IMR-90 (cell line): ENCODE data around the gene TMEM231. TPM values are rescaled to one million over a fixed set of nuclear protein-coding genes. Genes with fewer than 3 reads are reported as not detected.
"Not testable (repeated sequence)": the region's sequence is repeated elsewhere in the genome, so short reads cannot be mapped to it uniquely, and the experiment has no call there.

Experiments
- ATAC-seq: fragments of 200-7000 bp; cut with Tn5 transposase; 2 replicates; pipeline ENCODE4 v1.9.1; 2020; ENCODE audit warnings: low read depth, mild to moderate bottlenecking, moderate library complexity
- BruUV-seq: library from RNA; stranded (reverse); fragments of 400-500 nt; replicated peaks from 2 replicates; lab custom pipeline; 2021; lab: Mats Ljungman, UMichigan
- CTCF ChIA-PET: fragments of 300-600 bp; formaldehyde crosslinking; extraction: SDS; loops from one replicate; lab custom pipeline; 2021; ENCODE audit warnings: antibody characterized with exemption; lab: Yijun Ruan, JAX
- POLR2A ChIA-PET: fragments of 300-600 bp; sonication (Branson Sonifier 250); formaldehyde crosslinking; loops from one replicate; lab custom pipeline; 2022; ENCODE audit warnings: antibody characterized with exemption; ENCODE audit not compliant: unreplicated experiment; lab: Charles Lee
- DNase-seq: peaks from one replicate; pipeline ENCODE4 v3.0.0; 2013
- H2AFZ ChIP-seq: replicated peaks from 2 replicates; pipeline ENCODE3; 2013; ENCODE audit warnings: low read length, mild to moderate bottlenecking; ENCODE audit not compliant: poor library complexity
- H2AK5ac ChIP-seq: 2 replicates; pipeline ENCODE4 v1.6.1; 2013; ENCODE audit warnings: low read depth, low read length, inconsistent platforms
- H2AK9ac ChIP-seq: replicated peaks from 2 replicates; pipeline ENCODE3; 2013; ENCODE audit warnings: mild to moderate bottlenecking, low read depth, low read length, moderate library complexity; ENCODE audit not compliant: poor library complexity
- H2BK120ac ChIP-seq: 2 replicates; pipeline ENCODE4 v1.6.1; 2013; ENCODE audit warnings: low read depth, low read length, inconsistent platforms
- H2BK15ac ChIP-seq: 3 replicates; pipeline ENCODE4 v1.6.1; 2013; ENCODE audit warnings: low read depth, low read length, inconsistent platforms
- H2BK20ac ChIP-seq: 2 replicates; pipeline ENCODE4 v1.6.1; 2013; ENCODE audit warnings: low read depth, mild to moderate bottlenecking, inconsistent platforms, low read length, moderate library complexity
- H2BK5ac ChIP-seq: 2 replicates; pipeline ENCODE4 v1.6.1; 2013; ENCODE audit warnings: mild to moderate bottlenecking, low read depth, low read length, inconsistent platforms; ENCODE audit not compliant: poor library complexity, severe bottlenecking
- H3K14ac ChIP-seq: replicated peaks from 2 replicates; pipeline ENCODE4 v1.6.1; 2013; ENCODE audit warnings: low read depth, low read length, inconsistent platforms
- H3K18ac ChIP-seq: 2 replicates; pipeline ENCODE4 v1.6.1; 2013; ENCODE audit warnings: low read depth, low read length, control low read depth
- H3K23ac ChIP-seq: 2 replicates; pipeline ENCODE4 v1.6.1; 2013; ENCODE audit warnings: low read depth, low read length, inconsistent platforms
- H3K27ac ChIP-seq: 2 replicates; pipeline ENCODE4 v1.5.1; 2013; ENCODE audit warnings: mild to moderate bottlenecking, control low read depth, low read length; ENCODE audit not compliant: insufficient read depth
- H3K27me3 ChIP-seq: 2 replicates; pipeline ENCODE4 v1.6.1; 2013; ENCODE audit warnings: low read length; ENCODE audit not compliant: control insufficient read depth, insufficient read depth
- H3K36me3 ChIP-seq: 2 replicates; pipeline ENCODE4 v1.6.1; 2013; ENCODE audit warnings: low read length, mixed read lengths; ENCODE audit not compliant: control insufficient read depth, insufficient read depth
- H3K4ac ChIP-seq: 2 replicates; pipeline ENCODE4 v1.6.1; 2013; ENCODE audit warnings: low read depth, low read length, inconsistent platforms
- H3K4me1 ChIP-seq: 2 replicates; pipeline ENCODE4 v1.6.1; 2013; ENCODE audit warnings: low read length, mixed read lengths; ENCODE audit not compliant: control insufficient read depth, insufficient read depth
- H3K4me2 ChIP-seq: 2 replicates; pipeline ENCODE4 v1.6.1; 2013; ENCODE audit warnings: low read depth, mild to moderate bottlenecking, control low read depth, low read length, moderate library complexity
- H3K4me3 ChIP-seq: 2 replicates; pipeline ENCODE4 v1.5.1; 2013; ENCODE audit warnings: low read depth, mild to moderate bottlenecking, control low read depth, low read length, moderate library complexity; ENCODE audit not compliant: insufficient read depth
- H3K56ac ChIP-seq: 2 replicates; pipeline ENCODE4 v1.6.1; 2013; ENCODE audit warnings: low read length, inconsistent platforms; ENCODE audit not compliant: insufficient read depth; ENCODE audit errors: extremely low read depth
- H3K79me1 ChIP-seq, 2 experiments: 2 replicates each; pipeline ENCODE4 v1.6.1; 2013; ENCODE audit warnings: low read length in 2 of 2, inconsistent platforms in 1 of 2, low read depth in 1 of 2
- H3K9ac ChIP-seq: 2 replicates; pipeline ENCODE4 v1.6.1; 2013; ENCODE audit warnings: low read depth, low read length, control low read depth
- H3K9me1 ChIP-seq: 2 replicates; pipeline ENCODE4 v1.6.1; 2013; ENCODE audit warnings: low read length, inconsistent platforms; ENCODE audit not compliant: insufficient read depth
- H3K9me3 ChIP-seq: 2 replicates; pipeline ENCODE4 v1.6.1; 2013; ENCODE audit warnings: low read length; ENCODE audit not compliant: control insufficient read depth, insufficient read depth
- H4K20me1 ChIP-seq: 2 replicates; pipeline ENCODE4 v1.6.1; 2013; ENCODE audit warnings: low read length, inconsistent platforms; ENCODE audit not compliant: insufficient read depth
- H4K5ac ChIP-seq: 2 replicates; pipeline ENCODE4 v1.6.1; 2013; ENCODE audit warnings: mild to moderate bottlenecking, low read depth, low read length, control low read depth
- H4K8ac ChIP-seq, 2 experiments: 2 replicates each; pipeline ENCODE4 v1.6.1; 2013; ENCODE audit warnings: low read depth in 2 of 2, low read length in 2 of 2, control low read depth in 1 of 2, inconsistent platforms in 1 of 2
- H4K91ac ChIP-seq: 2 replicates; pipeline ENCODE4 v1.6.1; 2013; ENCODE audit warnings: low read depth, low read length, inconsistent platforms; ENCODE audit not compliant: insufficient read depth
- WGBS, 2 experiments: methylation state at CpG; one replicate each; pipeline versions ENCODE4 v1.1.5 to v1.1.7; 2013; ENCODE audit warnings: missing lambda C conversion rate in 2 of 2; ENCODE audit not compliant: insufficient read length in 1 of 2; ENCODE audit errors: extremely low coverage in 2 of 2; 5-methylcytosine and 5-hydroxymethylcytosine counted together
- dilution Hi-C: fragments of 300-500 bp; cut with HindIII; formaldehyde crosslinking; loops from one replicate; pipeline ENCODE4 v1.14.3; 2018; ENCODE audit warnings: low sequenced_read_pairs; ENCODE audit not compliant: unreplicated experiment
- in situ Hi-C: fragments of 300-500 bp; cut with MboI; formaldehyde crosslinking; loops from 3 replicates; pipeline ENCODE4 v1.14.3; 2019; ENCODE audit warnings: low sequenced_read_pairs, inconsistent platforms, mixed read lengths
- intact Hi-C: fragments of 100-400 bp; cut with micrococcal nuclease; formaldehyde crosslinking; loops from 2 replicates; pipeline ENCODE4 v1.10.0; 2022
- polyA plus RNA-seq, 3 experiments: library from polyadenylated mRNA; depleted of rRNA; stranded (reverse); fragments of >200 nt; gene quantifications; 2 replicates each; pipeline ENCODE4 v1.2.3, GENCODE V29; 2012; ENCODE audit warnings: low replicate concordance in 1 of 3
- total RNA-seq: library from RNA; depleted of rRNA; stranded (reverse); fragments of >200 nt; gene quantifications from 2 replicates; pipeline ENCODE4 v1.2.3, GENCODE V29; 2012

Gene TMEM231
- total and polyA plus RNA-seq, 2 of the 4 experiments (the other 2 are of a cell fraction), result 10.6 to 15.4 TPM

GRCh38 chr16:75498605-75499322 lies 57.3 kb downstream of the TMEM231 start:
- H3K27ac ChIP-seq, POLR2A ChIA-PET, H3K36me3 ChIP-seq, in situ Hi-C loops, DNase-seq, ATAC-seq, H3K23ac ChIP-seq, intact Hi-C loops, H3K4me2 ChIP-seq, H3K4me1 ChIP-seq, H3K4ac ChIP-seq, BruUV-seq, H2AK9ac ChIP-seq, H4K8ac ChIP-seq, H2BK15ac ChIP-seq, CTCF ChIA-PET, H4K20me1 ChIP-seq, H3K56ac ChIP-seq, H3K79me1 ChIP-seq, H3K9me3 ChIP-seq, H2AK5ac ChIP-seq, H2BK20ac ChIP-seq, H2AFZ ChIP-seq, H3K9me1 ChIP-seq, H3K4me3 ChIP-seq, H4K5ac ChIP-seq, dilution Hi-C loops, H4K91ac ChIP-seq, H2BK120ac ChIP-seq, H3K14ac ChIP-seq, H2BK5ac ChIP-seq, H3K18ac ChIP-seq, H3K9ac ChIP-seq: not testable (repeated sequence)
- WGBS, 2 experiments, result no CpG with 5 or more reads among the region's 13 CpGs
- H3K27me3 ChIP-seq, result peaks cover 16% of the 10 kb centered on the region
